ENCODE data around the gene NXPE4.
"Not testable (repeated sequence)": the region's sequence is repeated elsewhere in the genome, so short reads cannot be mapped to it uniquely, and the experiment has no call there.

NXPE4 gene

DNA sequence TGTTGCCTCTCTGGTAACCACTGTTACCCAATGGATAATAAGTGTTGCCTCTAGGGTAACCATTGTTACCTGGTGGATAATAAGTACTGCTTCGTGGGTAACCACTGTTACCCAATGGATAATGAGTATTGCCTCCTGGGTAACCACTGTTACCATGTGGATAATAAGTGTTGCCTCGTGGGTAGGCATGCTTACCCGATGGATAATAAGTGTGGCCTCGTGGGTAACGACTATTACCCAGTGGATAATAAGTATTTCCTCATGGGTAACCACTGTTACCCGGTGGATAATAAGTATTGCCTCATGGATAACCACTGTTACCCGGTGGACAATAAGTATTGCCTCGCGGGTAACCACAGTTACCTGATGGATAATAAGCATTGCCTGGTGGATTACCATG, 13.8 kb upstream of the NXPE4 start:
- DNase-seq = no peak

- not testable (repeated sequence) for DNase-seq
These were observed 13.0 kb upstream of the NXPE4 start for GRCh38 chr11:114608605-114609004.

DNA sequence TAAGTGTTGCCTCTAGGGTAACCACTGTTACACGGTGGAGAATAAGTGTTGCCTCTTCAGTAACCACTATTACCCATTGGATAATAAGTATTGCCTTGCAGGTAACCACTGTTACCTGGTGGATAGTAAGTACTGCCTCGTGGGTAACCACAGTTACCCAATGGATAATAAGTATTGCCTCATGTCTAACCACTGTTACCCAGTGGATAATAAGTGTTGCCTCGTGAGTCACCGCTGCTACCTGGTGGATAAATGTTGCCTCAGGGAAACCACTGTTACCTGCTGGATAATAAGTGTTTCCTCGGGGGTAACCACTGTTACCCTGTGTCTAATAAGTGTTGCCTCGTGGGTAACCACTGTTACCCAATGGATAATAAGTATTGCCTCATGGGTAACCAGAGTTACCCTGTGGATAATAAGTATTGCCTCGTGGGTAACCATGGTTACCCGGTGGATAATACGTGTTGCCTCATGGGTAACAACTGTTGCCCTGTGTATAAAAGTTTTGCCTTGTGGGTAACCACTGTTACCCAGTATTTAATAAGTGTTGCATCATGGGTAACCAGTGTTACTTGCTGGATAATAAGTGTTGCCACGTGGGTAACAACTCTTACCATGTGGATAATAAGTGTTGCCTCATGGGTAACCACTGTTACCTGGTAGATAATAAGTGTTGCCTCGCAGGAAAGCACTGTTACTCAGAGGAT, 12.3 kb upstream of the NXPE4 start:
- DNase-seq = no peak

- not testable (repeated sequence) for DNase-seq
These were observed 11.2 kb upstream of the NXPE4 start for GRCh38 chr11:114606802-114607075.

DNA sequence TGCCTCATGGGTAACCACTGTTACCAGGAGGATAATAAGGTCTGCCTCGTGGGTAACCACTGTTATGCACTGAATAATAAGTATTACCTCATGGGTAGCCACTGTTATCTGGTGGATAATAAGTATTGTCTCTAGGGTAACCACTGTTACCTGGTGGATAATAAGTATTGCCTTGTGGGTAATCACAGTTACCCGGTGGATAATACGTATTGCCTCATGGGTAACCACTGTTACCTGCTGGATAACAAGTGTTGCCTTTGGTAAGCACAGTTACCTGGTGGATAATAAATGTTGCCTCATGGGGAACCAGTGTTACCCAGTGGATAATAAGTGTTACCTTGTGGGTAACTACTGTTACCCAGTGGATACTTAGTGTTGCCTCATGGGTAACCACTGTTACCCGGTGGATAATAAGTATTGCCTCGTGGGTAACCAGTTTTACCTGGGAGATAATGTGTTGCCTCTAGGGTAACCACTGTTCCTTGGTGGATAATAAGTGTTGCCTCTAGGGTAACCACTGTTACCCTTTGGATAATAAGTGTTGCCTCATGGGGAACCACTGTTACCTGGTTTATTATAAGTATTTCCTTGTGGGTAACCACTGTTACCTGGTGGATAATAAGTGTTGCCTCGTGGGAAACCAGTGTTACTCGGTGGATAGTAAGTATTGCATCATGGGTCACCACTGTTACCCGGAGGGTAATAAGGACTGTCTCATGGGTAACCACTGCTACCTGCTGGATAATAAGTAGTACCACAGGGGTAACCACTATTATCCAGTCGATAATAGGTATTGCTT, 10.6 kb upstream of the NXPE4 start:
- DNase-seq = no peak

DNA sequence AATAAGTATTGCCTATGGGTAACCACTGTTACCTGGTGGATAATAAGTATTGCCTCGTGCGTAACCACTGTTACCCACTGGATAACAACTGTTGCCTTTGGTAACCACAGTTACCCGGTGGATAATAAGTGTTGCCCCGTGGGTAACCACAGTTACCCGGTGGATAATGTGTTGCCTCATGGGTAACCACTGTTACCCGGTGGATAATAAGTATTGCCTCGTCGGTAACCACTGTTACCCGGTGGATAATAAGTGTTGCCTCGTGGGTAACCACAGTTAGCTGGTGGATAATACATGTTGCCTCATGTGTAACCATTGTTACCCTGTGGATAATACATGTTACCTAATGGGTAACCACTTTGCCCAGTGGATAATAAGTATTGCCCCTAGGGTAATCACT, 9.8 kb upstream of the NXPE4 start:
- no peak for DNase-seq

DNA sequence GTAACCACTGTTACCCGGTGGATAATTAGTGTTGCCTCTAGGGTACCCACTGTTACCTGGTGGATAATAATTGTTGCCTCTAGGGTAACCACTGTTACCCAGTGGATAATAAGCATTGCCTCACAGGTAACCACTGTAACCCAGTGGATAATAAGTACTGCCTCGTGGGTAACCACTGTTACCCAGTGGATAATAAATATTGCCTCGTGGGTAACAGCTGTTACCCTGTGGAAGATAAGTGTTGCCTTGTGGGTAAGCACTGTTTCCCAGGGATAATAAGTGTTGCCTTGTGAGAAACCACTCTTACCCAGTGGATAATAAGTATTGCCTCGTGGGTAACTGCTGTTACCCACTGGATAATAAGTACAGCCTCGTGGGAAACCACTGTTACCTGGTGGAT, 9.3 kb upstream of the NXPE4 start:
- DNase-seq = no peak

GRCh38 chr11:114604179-114604813, 8.7 kb upstream of the NXPE4 start:
- no peak for DNase-seq

DNA sequence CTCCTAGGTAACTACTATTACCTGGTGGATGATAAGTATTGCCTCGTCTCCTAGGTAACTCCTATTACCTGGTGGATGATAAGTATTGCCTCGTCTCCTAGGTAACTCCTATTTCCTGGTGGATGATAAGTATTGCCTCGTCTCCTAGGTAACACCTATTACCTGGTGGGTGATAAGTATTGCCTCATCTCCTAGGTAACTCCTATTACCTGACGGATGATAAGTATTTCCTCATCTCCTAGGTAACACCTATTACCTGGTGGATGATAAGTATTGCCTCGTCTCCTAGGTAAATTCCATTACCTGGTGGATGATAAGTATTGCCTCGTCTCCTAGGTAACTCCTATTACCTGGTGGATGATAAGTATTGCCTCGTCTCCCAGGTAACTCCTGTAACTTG, 7.6 kb upstream of the NXPE4 start:
- not testable (repeated sequence) for DNase-seq

GRCh38 chr11:114598461-114598860, 2.9 kb upstream of the NXPE4 start:
- no peak for DNase-seq

GRCh38 chr11:114596175-114596919, 761 bp upstream of the NXPE4 start:
- DNase-seq = no peak

GRCh38 chr11:114594703-114595102, 883 bp downstream of the NXPE4 start:
- no peak for DNase-seq

GRCh38 chr11:114587398-114587953, 8.1 kb downstream of the NXPE4 start:
- DNase-seq = no peak

- no peak for DNase-seq
These were observed 8.8 kb downstream of the NXPE4 start for GRCh38 chr11:114586797-114587196.

DNA sequence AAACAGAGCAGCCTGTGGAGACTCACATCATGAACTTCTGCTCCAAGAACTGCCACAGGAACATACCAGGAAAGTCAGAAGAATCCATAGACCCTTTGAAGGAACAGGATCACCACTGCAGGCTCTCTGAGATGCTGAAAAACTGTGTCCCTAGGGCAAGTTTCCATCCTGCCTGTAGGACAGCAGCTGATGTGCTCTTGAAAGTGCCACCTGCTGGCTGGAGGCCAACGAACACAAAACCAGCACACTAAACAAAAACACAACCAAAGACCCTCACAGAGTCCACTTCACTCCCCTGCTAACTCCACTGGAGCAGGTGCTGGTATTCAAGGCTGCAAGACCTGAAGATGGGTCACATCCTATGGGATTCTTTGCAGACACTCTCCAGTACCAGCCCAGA, 23.9 kb downstream of the NXPE4 start:
- no peak for DNase-seq

DNA sequence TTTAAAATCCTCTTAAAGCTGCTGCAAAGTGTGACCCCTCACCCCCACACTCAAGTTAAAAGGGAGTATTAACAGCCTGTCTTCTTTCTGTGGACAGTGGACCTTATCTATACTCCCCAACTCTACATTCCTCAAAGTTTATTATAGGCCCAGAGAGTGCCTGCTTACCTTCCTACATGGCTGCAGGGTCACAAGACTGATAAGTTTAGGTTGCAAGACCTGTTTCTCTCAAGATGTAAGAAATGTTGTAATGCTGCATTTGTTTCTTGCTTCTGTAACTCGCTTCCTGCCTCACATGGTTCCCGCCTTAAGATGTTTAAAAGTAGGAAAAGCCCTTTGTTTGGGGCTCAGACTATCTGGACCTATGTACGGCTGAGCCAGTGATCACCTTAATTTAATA, 25.8 kb downstream of the NXPE4 start:
- DNase-seq = no peak

GRCh38 chr11:114566276-114566675, 29.3 kb downstream of the NXPE4 start:
- no peak for DNase-seq

DNA sequence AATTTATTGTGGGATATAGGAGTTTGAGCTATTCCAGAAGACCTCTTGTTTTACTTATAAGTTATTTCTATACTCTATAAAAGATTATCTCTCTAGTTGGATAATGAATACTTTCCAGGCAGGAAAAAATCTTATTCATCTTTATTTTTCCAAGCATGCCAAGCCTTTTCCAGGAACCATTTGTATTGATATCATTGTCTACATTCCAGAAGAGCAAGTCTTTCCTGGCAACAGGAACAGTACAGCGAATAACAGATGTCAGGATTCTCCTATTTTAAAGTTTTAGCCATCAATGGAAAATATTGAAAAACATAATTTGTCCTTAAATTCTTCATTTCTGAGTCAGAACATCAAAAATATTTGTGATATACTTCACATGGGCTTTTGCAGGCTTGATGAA, 30.8 kb downstream of the NXPE4 start:
- DNase-seq = no peak

- DNase-seq = no peak
These were observed 32.5 kb downstream of the NXPE4 start for GRCh38 chr11:114563077-114563476.

GRCh38 chr11:114562166-114562916, 33.2 kb downstream of the NXPE4 start:
- no peak for DNase-seq

DNA sequence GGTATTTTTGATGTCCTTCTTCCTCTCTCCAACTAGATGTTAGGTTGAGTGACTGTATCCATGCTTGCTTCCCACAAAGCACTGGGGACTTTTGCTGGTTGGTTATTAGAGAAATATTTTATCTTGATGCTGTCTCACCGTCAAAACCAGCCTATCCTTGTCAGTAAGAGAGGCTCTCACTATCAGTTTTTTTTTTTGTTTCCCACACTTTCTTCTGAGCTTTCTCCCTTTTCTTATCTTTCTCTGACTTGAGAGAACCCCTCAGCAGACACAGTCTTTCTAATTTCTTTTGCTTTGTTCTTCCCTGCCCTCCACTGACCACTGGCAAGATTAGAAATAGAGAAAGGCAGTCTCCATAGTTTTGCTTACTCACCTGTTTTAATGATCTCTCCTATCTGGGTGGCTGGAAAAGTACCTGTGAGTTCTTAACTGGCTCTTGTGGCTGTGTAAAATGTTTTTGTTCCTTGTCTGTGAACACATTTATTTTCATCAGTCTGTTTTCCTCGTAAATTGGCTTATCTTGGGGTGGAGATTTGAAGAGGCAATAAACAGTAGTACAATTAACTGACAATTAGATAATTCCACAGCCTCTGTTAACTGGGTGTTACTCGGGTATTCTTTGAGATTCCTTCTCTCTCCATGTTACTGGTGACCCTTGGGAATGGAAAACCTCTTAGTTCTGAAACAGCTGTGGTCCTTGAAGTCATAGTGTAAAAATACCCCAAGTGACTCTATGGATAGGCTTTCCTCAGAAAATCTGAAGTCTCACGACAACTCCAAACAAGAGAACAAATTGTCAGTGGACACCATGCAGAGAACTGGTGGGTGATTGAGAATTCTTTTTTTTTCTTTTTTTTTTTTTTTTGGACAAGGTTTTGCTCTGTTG, 35.9 kb downstream of the NXPE4 start, which contains the start of gene NXPE1:
TSS of gene NXPE1 (minus strand) at position 457 of the 886 bp plus-strand sequence. CDS start 8,680 bp downstream, outside the sequence.
- DNase-seq = no peak
